ENCODE results near the gene ATP6V0B.

The ATP6V0B gene

GRCh38 chr1:44024031-44024902, 49.5 kb downstream of the ATP6V0B start:
- Histone ChIP-seq H3K4me1 (ENCODE audit: low read depth, poor library complexity, severe bottlenecking) (peaks cover 11% of the 10 kb centered on the region), H3K36me3 (ENCODE audit: insufficient read depth) (no peaks in the 10 kb centered on the region), H4K20me1 (ENCODE audit: insufficient read depth) (no peaks in the 10 kb centered on the region), H3K9ac (no peak overlapping the region), H3K4me3 (IDR thresholded peaks at IDR 0.05; ENCODE audit: insufficient read depth, low read depth, low read length) (no peak overlapping the region), H3K27ac (no peak overlapping the region), H2AFZ (ENCODE audit: low read depth) (no peak overlapping the region), H3K79me2 (ENCODE audit: insufficient read depth, low read depth) (no peaks in the 10 kb centered on the region), H3K27me3 (ENCODE audit: insufficient read depth, low read depth) (no peaks in the 10 kb centered on the region), H3K4me2 (no peak overlapping the region)
- TF ChIP-seq CTCF (conservative IDR thresholded peaks at IDR 0.05; ENCODE audit: low read depth, low read length) = no peak

GRCh38 chr1:44024903-44025525, 50.3 kb downstream of the ATP6V0B start:
- Histone ChIP-seq H3K4me2 (no peak overlapping the region), H3K9ac (no peak overlapping the region), H2AFZ (ENCODE audit: low read depth) (no peak overlapping the region), H3K36me3 (ENCODE audit: insufficient read depth) (no peaks in the 10 kb centered on the region), H3K27me3 (ENCODE audit: insufficient read depth, low read depth) (no peaks in the 10 kb centered on the region), H3K79me2 (ENCODE audit: insufficient read depth, low read depth) (no peaks in the 10 kb centered on the region), H3K27ac (no peak overlapping the region), H3K4me3 (IDR thresholded peaks at IDR 0.05; ENCODE audit: insufficient read depth, low read depth, low read length) (no peak overlapping the region), H4K20me1 (ENCODE audit: insufficient read depth) (no peaks in the 10 kb centered on the region), H3K4me1 (ENCODE audit: low read depth, poor library complexity, severe bottlenecking) (peaks cover 14% of the 10 kb centered on the region)
- TF ChIP-seq CTCF (conservative IDR thresholded peaks at IDR 0.05; ENCODE audit: low read depth, low read length) = no peak

GRCh38 chr1:44025816-44026215, 51.1 kb downstream of the ATP6V0B start:
- no peak overlapping the region for H2AFZ ChIP-seq (ENCODE audit: low read depth)
- H3K27me3 ChIP-seq (ENCODE audit: insufficient read depth, low read depth) = no peaks in the 10 kb centered on the region
- H3K27ac ChIP-seq = no peak overlapping the region
- H3K4me2 ChIP-seq = no peak overlapping the region
- H3K79me2 ChIP-seq (ENCODE audit: insufficient read depth, low read depth) = no peaks in the 10 kb centered on the region
- no peak overlapping the region for H3K9ac ChIP-seq
- no peak for TF ChIP-seq CTCF (conservative IDR thresholded peaks at IDR 0.05; ENCODE audit: low read depth, low read length)
- peaks cover 14% of the 10 kb centered on the region for H3K4me1 ChIP-seq (ENCODE audit: low read depth, poor library complexity, severe bottlenecking)
- H3K36me3 ChIP-seq (ENCODE audit: insufficient read depth) = no peaks in the 10 kb centered on the region
- no peak overlapping the region for H3K4me3 ChIP-seq (IDR thresholded peaks at IDR 0.05; ENCODE audit: insufficient read depth, low read depth, low read length)
- no peaks in the 10 kb centered on the region for H4K20me1 ChIP-seq (ENCODE audit: insufficient read depth)

- no peak overlapping the region for H3K4me3 ChIP-seq (IDR thresholded peaks at IDR 0.05; ENCODE audit: insufficient read depth, low read depth, low read length)
- peaks cover 23% of the 10 kb centered on the region for H3K4me1 ChIP-seq (ENCODE audit: low read depth, poor library complexity, severe bottlenecking)
- H3K27me3 ChIP-seq (ENCODE audit: insufficient read depth, low read depth) = no peaks in the 10 kb centered on the region
Measured at GRCh38 chr1:44027320-44027719, 52.6 kb downstream of the ATP6V0B start.

More at GRCh38 chr1:44027320-44027719, 52.6 kb downstream of the ATP6V0B start:
- Histone ChIP-seq H3K9ac (no peak overlapping the region), H2AFZ (ENCODE audit: low read depth) (no peak overlapping the region), H3K4me2 (no peak overlapping the region), H4K20me1 (ENCODE audit: insufficient read depth) (no peaks in the 10 kb centered on the region), H3K79me2 (ENCODE audit: insufficient read depth, low read depth) (no peaks in the 10 kb centered on the region), H3K27ac (no peak overlapping the region), H3K36me3 (ENCODE audit: insufficient read depth) (no peaks in the 10 kb centered on the region)
- no peak for TF ChIP-seq CTCF (conservative IDR thresholded peaks at IDR 0.05; ENCODE audit: low read depth, low read length)
